Measurements from ENCODE around the gene RFT1.

RFT1 gene

DNA sequence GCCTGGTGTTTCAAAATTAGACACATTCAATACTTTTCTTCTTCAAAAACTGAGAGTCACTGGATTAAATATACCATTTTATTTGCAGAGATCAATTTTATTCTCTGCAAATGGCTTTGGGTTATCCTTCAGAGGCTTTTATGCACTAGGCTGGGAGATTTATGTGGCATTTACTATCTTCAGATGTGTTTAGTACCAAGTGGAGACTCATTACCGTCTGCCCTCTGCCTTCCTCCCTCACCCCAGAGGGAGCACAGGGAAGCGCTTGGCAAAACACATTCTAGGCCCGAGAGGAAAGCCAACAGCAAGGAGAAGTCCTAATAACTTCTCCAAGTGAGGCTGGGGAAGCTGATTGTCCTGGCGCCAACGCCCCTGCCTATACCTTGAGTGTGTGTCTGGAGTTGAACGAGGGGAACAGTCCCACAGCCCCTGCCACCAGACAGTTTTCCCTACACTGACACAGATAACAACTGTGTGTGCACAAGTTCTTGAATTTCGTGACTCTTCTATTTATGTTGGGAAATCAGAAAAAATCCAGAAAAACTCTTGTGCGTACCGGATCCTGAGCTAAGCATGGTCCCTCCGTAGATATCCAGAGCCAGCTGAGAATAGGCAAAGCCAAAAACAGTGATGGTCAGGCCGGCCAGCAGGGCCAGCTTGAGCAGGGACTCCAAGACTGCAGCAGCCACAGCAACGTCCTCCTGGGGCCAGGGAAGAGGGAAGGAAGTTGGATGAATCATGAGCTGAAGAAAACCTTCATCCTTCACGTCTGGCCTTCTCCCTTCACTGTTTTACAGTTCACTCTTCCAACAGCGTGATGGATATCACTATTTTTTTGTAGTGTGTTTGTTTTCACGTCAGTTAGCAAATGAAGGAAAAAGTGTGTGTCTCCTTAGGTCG lies 26.6 kb downstream of the RFT1 start:
- no peak overlapping the region for H3K27ac ChIP-seq
- H3K36me3 ChIP-seq, result peaks cover 59% of the 10 kb centered on the region
- TF ChIP-seq, protein P1, sequence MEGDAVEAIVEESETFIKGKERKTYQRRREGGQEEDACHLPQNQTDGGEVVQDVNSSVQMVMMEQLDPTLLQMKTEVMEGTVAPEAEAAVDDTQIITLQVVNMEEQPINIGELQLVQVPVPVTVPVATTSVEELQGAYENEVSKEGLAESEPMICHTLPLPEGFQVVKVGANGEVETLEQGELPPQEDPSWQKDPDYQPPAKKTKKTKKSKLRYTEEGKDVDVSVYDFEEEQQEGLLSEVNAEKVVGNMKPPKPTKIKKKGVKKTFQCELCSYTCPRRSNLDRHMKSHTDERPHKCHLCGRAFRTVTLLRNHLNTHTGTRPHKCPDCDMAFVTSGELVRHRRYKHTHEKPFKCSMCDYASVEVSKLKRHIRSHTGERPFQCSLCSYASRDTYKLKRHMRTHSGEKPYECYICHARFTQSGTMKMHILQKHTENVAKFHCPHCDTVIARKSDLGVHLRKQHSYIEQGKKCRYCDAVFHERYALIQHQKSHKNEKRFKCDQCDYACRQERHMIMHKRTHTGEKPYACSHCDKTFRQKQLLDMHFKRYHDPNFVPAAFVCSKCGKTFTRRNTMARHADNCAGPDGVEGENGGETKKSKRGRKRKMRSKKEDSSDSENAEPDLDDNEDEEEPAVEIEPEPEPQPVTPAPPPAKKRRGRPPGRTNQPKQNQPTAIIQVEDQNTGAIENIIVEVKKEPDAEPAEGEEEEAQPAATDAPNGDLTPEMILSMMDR (IDR thresholded peaks at IDR 0.05), result no peak
- no peaks in the 10 kb centered on the region for H3K27me3 ChIP-seq
- no peaks in the 10 kb centered on the region for H3K4me1 ChIP-seq (ENCODE audit: control insufficient read depth in 1 of 2, insufficient read depth in 1 of 2, low read depth in 1 of 2, low read length in 1 of 2)
- H3K4me3 ChIP-seq (ENCODE audit: low read depth in 1 of 2, low read length in 1 of 2), result no peak overlapping the region
- H3K9me3 ChIP-seq, result no peaks in the 10 kb centered on the region

DNA sequence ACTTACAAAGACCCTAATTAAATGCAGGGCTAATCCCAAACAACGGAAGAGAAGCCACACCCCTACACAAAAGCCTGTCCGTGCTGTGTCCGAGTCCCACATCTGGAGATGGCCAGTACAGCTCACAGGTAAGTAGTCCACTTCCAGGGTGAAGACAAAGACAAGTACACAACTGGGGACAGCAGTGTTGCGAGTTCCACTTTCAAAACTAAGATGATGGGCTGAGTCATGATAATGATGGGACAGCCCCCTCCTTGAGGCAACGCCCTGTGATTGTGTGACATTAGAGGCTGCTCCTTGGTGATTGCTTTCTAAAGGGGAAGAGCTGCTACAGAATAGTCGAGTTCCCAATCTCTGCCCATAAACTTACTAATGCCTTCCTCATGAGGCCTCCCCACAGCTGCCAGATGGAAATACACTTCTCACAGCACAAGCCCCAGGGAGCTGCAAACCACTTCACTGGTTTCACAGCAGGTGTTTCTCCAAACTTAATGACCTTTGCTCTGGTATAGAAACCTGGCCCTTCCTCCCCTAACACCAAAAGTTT lies 27.6 kb downstream of the RFT1 start:
- TF ChIP-seq, protein P1 (IDR thresholded peaks at IDR 0.05), result no peak
- Histone ChIP-seq H3K27ac (no peak overlapping the region), H3K36me3 (peaks cover 67% of the 10 kb centered on the region), H3K4me3 (ENCODE audit: low read depth in 1 of 2, low read length in 1 of 2) (no peak overlapping the region), H3K9me3 (no peaks in the 10 kb centered on the region), H3K27me3 (no peaks in the 10 kb centered on the region), H3K4me1 (ENCODE audit: control insufficient read depth in 1 of 2, insufficient read depth in 1 of 2, low read depth in 1 of 2, low read length in 1 of 2) (no peaks in the 10 kb centered on the region)

- TF ChIP-seq, protein P1 (IDR thresholded peaks at IDR 0.05), result no peak
- Histone ChIP-seq H3K4me1 (ENCODE audit: control insufficient read depth in 1 of 2, insufficient read depth in 1 of 2, low read depth in 1 of 2, low read length in 1 of 2) (no peaks in the 10 kb centered on the region), H3K27ac (no peak overlapping the region), H3K4me3 (ENCODE audit: low read depth in 1 of 2, low read length in 1 of 2) (no peak overlapping the region), H3K36me3 (peaks cover 70% of the 10 kb centered on the region), H3K9me3 (no peaks in the 10 kb centered on the region), H3K27me3 (no peaks in the 10 kb centered on the region)
Observed at GRCh38 chr3:53101956-53102355, 28.3 kb downstream of the RFT1 start.

- no peaks in the 10 kb centered on the region for H3K9me3 ChIP-seq
- peaks cover 68% of the 10 kb centered on the region for H3K36me3 ChIP-seq
- no peaks in the 10 kb centered on the region for H3K27me3 ChIP-seq
- H3K27ac ChIP-seq, result no peak overlapping the region
- no peak overlapping the region for H3K4me3 ChIP-seq (ENCODE audit: low read depth in 1 of 2, low read length in 1 of 2)
- TF ChIP-seq, protein P1 (IDR thresholded peaks at IDR 0.05), result no peak
- no peaks in the 10 kb centered on the region for H3K4me1 ChIP-seq (ENCODE audit: control insufficient read depth in 1 of 2, insufficient read depth in 1 of 2, low read depth in 1 of 2, low read length in 1 of 2)
Observed at GRCh38 chr3:53100818-53101466, 29.3 kb downstream of the RFT1 start.

DNA sequence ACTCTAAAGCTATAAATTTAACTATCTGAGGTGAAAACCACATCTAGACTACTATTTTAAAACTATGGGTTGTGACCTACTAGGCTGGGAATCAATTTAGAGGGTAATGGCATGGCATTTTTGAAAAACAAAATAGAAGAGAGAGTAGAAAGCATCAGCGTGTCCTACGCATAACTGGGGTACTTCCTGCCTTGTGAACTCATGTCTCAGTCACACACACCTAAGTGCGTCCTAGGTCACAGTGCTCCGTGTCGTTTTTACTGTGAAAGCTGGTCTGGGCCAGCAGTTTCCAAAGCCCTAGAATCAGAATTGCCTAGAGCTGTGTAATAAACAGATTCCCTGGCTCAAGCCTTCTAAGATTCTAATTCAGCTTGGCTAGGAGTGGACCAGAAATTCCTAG lies 32.3 kb downstream of the RFT1 start:
- H3K9me3 ChIP-seq, result no peaks in the 10 kb centered on the region
- peaks cover 2 to 4% of the 10 kb centered on the region in 2 experiments for H3K4me1 ChIP-seq (ENCODE audit: control insufficient read depth in 1 of 2, insufficient read depth in 1 of 2, low read depth in 1 of 2, low read length in 1 of 2)
- no peak overlapping the region for H3K27ac ChIP-seq
- peaks cover 66% of the 10 kb centered on the region for H3K36me3 ChIP-seq
- no peaks in the 10 kb centered on the region for H3K27me3 ChIP-seq
- TF ChIP-seq, protein P1 (IDR thresholded peaks at IDR 0.05), result no peak
- no peak overlapping the region for H3K4me3 ChIP-seq (ENCODE audit: low read depth in 1 of 2, low read length in 1 of 2)
